Mesodermal cell (in vitro differentiated cells): ENCODE results near the gene LRRFIP1.

ENCODE experiments used
- H3K27ac ChIP-seq: 2 replicates; pipeline ENCODE4 v1.7.0; 2013; ENCODE audit warnings: mild to moderate bottlenecking, low read depth, low read length, moderate library complexity; ENCODE audit not compliant: severe bottlenecking
- H3K36me3 ChIP-seq: 2 replicates; pipeline ENCODE4 v1.7.1; 2013; ENCODE audit warnings: mild to moderate bottlenecking, low read length, moderate library complexity; ENCODE audit not compliant: control insufficient read depth, insufficient read depth
- H3K4me1 ChIP-seq: one replicate; pipeline ENCODE4 v1.7.1; 2013; ENCODE audit warnings: mild to moderate bottlenecking, low read length; ENCODE audit not compliant: insufficient read depth, control insufficient read depth, poor library complexity, severe bottlenecking
- H3K4me3 ChIP-seq: 2 replicates; pipeline ENCODE4 v1.7.0; 2013; ENCODE audit warnings: low read length, control low read depth, mild to moderate bottlenecking; ENCODE audit not compliant: insufficient read depth, poor library complexity, severe bottlenecking; ENCODE audit errors: extremely low read depth
- H3K9me3 ChIP-seq: 2 replicates; pipeline ENCODE4 v1.7.1; 2013; ENCODE audit warnings: mild to moderate bottlenecking, low read length, moderate library complexity; ENCODE audit not compliant: control insufficient read depth
- WGBS, 2 experiments: methylation state at CpG; one replicate each; pipeline ENCODE4 v1.1.5; 2013; ENCODE audit warnings: missing lambda C conversion rate in 2 of 2; ENCODE audit not compliant: insufficient coverage in 2 of 2; 5-methylcytosine and 5-hydroxymethylcytosine counted together

Gene LRRFIP1

GRCh38 chr2:237701033-237701858, 73.9 kb downstream of the LRRFIP1 start:
- Histone ChIP-seq H3K27ac (peak overlapping the region; percentile 95), H3K9me3 (no peaks in the 10 kb centered on the region), H3K4me1 (peaks cover 74% of the 10 kb centered on the region), H3K36me3 (peaks cover 21% of the 10 kb centered on the region), H3K4me3 (no peak overlapping the region)
- WGBS, 2 experiments: 93 to 96% methylated on average over 14 to 17 of the region's 17 CpGs

- Histone ChIP-seq H3K27ac (peak overlapping the region; percentile 95), H3K4me1 (peaks cover 68% of the 10 kb centered on the region), H3K9me3 (no peaks in the 10 kb centered on the region), H3K4me3 (no peak overlapping the region), H3K36me3 (peaks cover 21% of the 10 kb centered on the region)
- 90 to 100% methylated on average over 4 to 5 of the region's 10 CpGs for WGBS, 2 experiments
Observed at GRCh38 chr2:237701859-237702390, 74.5 kb downstream of the LRRFIP1 start.

GRCh38 chr2:237702441-237703391, 75.3 kb downstream of the LRRFIP1 start:
- Histone ChIP-seq H3K27ac (peak overlapping the region; percentile 95), H3K9me3 (no peaks in the 10 kb centered on the region), H3K4me3 (no peak overlapping the region), H3K36me3 (peaks cover 24% of the 10 kb centered on the region), H3K4me1 (peaks cover 63% of the 10 kb centered on the region)
- WGBS, 2 experiments: 23 to 24% methylated on average over 11 to 13 of the region's 17 CpGs

- Histone ChIP-seq H3K27ac (no peak overlapping the region), H3K36me3 (peaks cover 31% of the 10 kb centered on the region), H3K4me3 (no peak overlapping the region), H3K4me1 (peaks cover 53% of the 10 kb centered on the region), H3K9me3 (no peaks in the 10 kb centered on the region)
- 96% methylated on average over 10 to 13 of the region's 15 CpGs for WGBS, 2 experiments
Observed at GRCh38 chr2:237704501-237705434, 77.4 kb downstream of the LRRFIP1 start.

GRCh38 chr2:237706257-237706656, 78.9 kb downstream of the LRRFIP1 start:
- H3K9me3 ChIP-seq: no peaks in the 10 kb centered on the region
- H3K4me3 ChIP-seq: no peak overlapping the region
- 96 to 100% methylated on average over 5 of the region's 5 CpGs for WGBS, 2 experiments
- peaks cover 45% of the 10 kb centered on the region for H3K36me3 ChIP-seq
- H3K27ac ChIP-seq: no peak overlapping the region
- peaks cover 38% of the 10 kb centered on the region for H3K4me1 ChIP-seq

- no peak overlapping the region for H3K27ac ChIP-seq
- peaks cover 59% of the 10 kb centered on the region for H3K36me3 ChIP-seq
- H3K4me1 ChIP-seq: peaks cover 25% of the 10 kb centered on the region
- no peak overlapping the region for H3K4me3 ChIP-seq
- H3K9me3 ChIP-seq: no peaks in the 10 kb centered on the region
- 95 to 97% methylated on average over 2 of the region's 3 CpGs for WGBS, 2 experiments
Observed at GRCh38 chr2:237708065-237708398, 80.6 kb downstream of the LRRFIP1 start.

GRCh38 chr2:237708491-237708890, 81.1 kb downstream of the LRRFIP1 start:
- Histone ChIP-seq H3K27ac (no peak overlapping the region), H3K36me3 (peaks cover 59% of the 10 kb centered on the region), H3K4me1 (peaks cover 20% of the 10 kb centered on the region), H3K9me3 (no peaks in the 10 kb centered on the region), H3K4me3 (no peak overlapping the region)
- WGBS, 2 experiments: 97% methylated on average over 27 of the region's 27 CpGs

- no peaks in the 10 kb centered on the region for H3K9me3 ChIP-seq
- H3K27ac ChIP-seq: no peak overlapping the region
- no peak overlapping the region for H3K4me3 ChIP-seq
- peaks cover 16% of the 10 kb centered on the region for H3K4me1 ChIP-seq
- 88 to 93% methylated on average over 5 of the region's 6 CpGs for WGBS, 2 experiments
- peaks cover 54% of the 10 kb centered on the region for H3K36me3 ChIP-seq
Observed at GRCh38 chr2:237708961-237709360, 81.6 kb downstream of the LRRFIP1 start.

- 93 to 96% methylated on average over 25 to 31 of the region's 31 CpGs for WGBS, 2 experiments
- Histone ChIP-seq H3K27ac (no peak overlapping the region), H3K36me3 (peaks cover 49% of the 10 kb centered on the region), H3K9me3 (no peaks in the 10 kb centered on the region), H3K4me1 (peaks cover 27% of the 10 kb centered on the region), H3K4me3 (no peak overlapping the region)
Observed at GRCh38 chr2:237711458-237712150, 84.2 kb downstream of the LRRFIP1 start.
